Measurements from ENCODE around the gene MDH1. TPM values are rescaled to one million over a fixed set of nuclear protein-coding genes. Genes with fewer than 3 reads are reported as not detected.

MDH1 gene
- total and polyA plus RNA-seq, 9 of the 15 experiments (the other 6 are each of a cell fraction or from before 2014, with no cell fraction given) = 191 to 1,225 (median 284) TPM

DNA sequence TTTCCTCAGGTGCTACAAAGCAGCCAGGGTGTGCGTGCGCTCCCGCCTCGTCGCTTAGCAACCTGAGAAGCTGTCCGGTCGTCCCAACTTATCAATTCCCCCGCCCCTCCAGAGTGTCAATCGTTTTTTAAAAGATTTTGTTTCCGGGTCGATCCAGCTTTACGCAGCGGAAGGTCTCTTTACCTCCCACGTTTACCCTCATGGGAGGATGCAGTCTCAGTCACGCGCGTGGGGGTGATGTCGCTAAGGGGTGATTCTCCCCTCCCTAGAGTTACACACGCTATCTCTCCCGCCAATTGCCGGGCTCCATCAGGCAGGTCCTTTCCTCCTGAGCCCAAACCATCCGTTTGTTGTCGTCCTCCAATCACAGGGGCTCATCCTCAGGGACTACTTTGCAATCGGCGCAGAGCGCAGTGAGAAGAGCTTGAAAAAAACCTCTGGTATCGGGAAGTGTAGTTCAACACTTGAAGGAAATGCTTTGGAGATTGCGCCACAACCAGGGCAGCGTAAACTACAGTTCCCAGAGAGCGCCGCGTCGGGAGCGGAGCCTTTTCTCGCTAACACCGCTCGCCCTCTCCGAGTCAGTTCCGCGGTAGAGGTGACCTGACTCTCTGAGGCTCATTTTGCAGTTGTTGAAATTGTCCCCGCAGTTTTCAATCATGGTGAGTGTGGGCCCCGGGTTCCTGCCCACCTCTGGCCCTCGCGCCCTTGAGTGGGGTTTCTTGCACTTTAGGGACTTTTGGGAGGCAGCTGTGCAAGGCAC, at the start of gene MDH1, which contains the start of gene WDPCP (continued):
- TF ChIP-seq FOXK2 (conservative IDR thresholded peaks at IDR 0.05 in 1 of 2, IDR thresholded peaks at IDR 0.05 in 1 of 2; ENCODE audit: low read depth in 2 of 2) (peak; percentile 56 to 75; a peak in 3 of 4 replicates), POLR2A (conservative IDR thresholded peaks at IDR 0.05) (peak; percentile 88), CTBP1 (IDR thresholded peaks at IDR 0.05; ENCODE audit: borderline replicate concordance) (peak; percentile 96), SMC3 (conservative IDR thresholded peaks at IDR 0.05; ENCODE audit: insufficient read depth, low read depth, low read length) (no peak), JUND (IDR thresholded peaks at IDR 0.05; ENCODE audit: borderline replicate concordance, low read depth, low read length) (peak; percentile 13), JUND (tag; IDR thresholded peaks at IDR 0.05; ENCODE audit: borderline replicate concordance, low read depth, low read length) (peak; percentile 46; the same call in 1 of the 3 replicates), XRCC4 (IDR thresholded peaks at IDR 0.05; ENCODE audit: extremely low read depth, insufficient read depth, insufficient read length) (no peak), ZNF644 (tag; IDR thresholded peaks at IDR 0.05; ENCODE audit: low read depth) (peak; percentile 96), GATAD2A (IDR thresholded peaks at IDR 0.05) (no peak), FIP1L1 (IDR thresholded peaks at IDR 0.05; ENCODE audit: low read depth, low read length, poor library complexity, severe bottlenecking) (no peak), KDM1A (IDR thresholded peaks at IDR 0.05) (peak in 1 of 2 experiments; percentile 82), ZNF445 (CRISPR knock-in tag; IDR thresholded peaks at IDR 0.05; ENCODE audit: low read depth) (0 out of 2 replicates have a peak, but pooled peaks have one; percentile 48), LCOR (CRISPR knock-in tag; IDR thresholded peaks at IDR 0.05) (peak; percentile 99), TEAD2 (tag; IDR thresholded peaks at IDR 0.05) (no peak), ZNF707 (CRISPR knock-in tag; conservative IDR thresholded peaks at IDR 0.05) (no peak), NCOA1 (IDR thresholded peaks at IDR 0.05; ENCODE audit: low read depth) (peak; percentile 92), NRF1 (conservative IDR thresholded peaks at IDR 0.05 in 1 of 2, IDR thresholded peaks at IDR 0.05 in 1 of 2) (peak; percentile 61 to 69), ZNF79 (CRISPR knock-in tag; IDR thresholded peaks at IDR 0.05; ENCODE audit: low read depth) (no peak), KDM5B (IDR thresholded peaks at IDR 0.05; ENCODE audit: insufficient replicate concordance, low read depth, low read length) (peak; percentile 71), ERF (CRISPR knock-in tag; IDR thresholded peaks at IDR 0.05) (no peak), TCF7L2 (IDR thresholded peaks at IDR 0.05; ENCODE audit: low read depth, low read length) (no peak), ZNF324 (CRISPR knock-in tag; IDR thresholded peaks at IDR 0.05) (no peak), ZNF174 (CRISPR knock-in tag; IDR thresholded peaks at IDR 0.05) (no peak), MCM5 (IDR thresholded peaks at IDR 0.05; ENCODE audit: low read depth) (no peak)
- TF ChIP-seq, protein P1, sequence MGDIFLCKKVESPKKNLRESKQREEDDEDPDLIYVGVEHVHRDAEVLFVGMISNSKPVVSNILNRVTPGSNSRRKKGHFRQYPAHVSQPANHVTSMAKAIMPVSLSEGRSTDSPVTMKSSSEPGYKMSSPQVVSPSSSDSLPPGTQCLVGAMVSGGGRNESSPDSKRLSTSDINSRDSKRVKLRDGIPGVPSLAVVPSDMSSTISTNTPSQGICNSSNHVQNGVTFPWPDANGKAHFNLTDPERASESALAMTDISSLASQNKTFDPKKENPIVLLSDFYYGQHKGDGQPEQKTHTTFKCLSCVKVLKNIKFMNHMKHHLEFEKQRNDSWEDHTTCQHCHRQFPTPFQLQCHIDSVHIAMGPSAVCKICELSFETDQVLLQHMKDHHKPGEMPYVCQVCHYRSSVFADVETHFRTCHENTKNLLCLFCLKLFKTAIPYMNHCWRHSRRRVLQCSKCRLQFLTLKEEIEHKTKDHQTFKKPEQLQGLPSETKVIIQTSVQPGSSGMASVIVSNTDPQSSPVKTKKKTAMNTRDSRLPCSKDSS (IDR thresholded peaks at IDR 0.05; ENCODE audit: low read depth, partially characterized antibody) = no peak
- TF ChIP-seq, protein P2, sequence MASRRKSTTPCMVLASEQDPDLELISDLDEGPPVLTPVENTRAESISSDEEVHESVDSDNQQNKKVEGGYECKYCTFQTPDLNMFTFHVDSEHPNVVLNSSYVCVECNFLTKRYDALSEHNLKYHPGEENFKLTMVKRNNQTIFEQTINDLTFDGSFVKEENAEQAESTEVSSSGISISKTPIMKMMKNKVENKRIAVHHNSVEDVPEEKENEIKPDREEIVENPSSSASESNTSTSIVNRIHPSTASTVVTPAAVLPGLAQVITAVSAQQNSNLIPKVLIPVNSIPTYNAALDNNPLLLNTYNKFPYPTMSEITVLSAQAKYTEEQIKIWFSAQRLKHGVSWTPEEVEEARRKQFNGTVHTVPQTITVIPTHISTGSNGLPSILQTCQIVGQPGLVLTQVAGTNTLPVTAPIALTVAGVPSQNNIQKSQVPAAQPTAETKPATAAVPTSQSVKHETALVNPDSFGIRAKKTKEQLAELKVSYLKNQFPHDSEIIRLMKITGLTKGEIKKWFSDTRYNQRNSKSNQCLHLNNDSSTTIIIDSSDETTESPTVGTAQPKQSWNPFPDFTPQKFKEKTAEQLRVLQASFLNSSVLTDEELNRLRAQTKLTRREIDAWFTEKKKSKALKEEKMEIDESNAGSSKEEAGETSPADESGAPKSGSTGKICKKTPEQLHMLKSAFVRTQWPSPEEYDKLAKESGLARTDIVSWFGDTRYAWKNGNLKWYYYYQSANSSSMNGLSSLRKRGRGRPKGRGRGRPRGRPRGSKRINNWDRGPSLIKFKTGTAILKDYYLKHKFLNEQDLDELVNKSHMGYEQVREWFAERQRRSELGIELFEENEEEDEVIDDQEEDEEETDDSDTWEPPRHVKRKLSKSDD (conservative IDR thresholded peaks at IDR 0.05; ENCODE audit: low read length) = peak; percentile 40; the same call in 1 of the 2 replicates

All from K562 (cell line).